ENCODE measurements around the gene SSC4D.

SSC4D gene

DNA sequence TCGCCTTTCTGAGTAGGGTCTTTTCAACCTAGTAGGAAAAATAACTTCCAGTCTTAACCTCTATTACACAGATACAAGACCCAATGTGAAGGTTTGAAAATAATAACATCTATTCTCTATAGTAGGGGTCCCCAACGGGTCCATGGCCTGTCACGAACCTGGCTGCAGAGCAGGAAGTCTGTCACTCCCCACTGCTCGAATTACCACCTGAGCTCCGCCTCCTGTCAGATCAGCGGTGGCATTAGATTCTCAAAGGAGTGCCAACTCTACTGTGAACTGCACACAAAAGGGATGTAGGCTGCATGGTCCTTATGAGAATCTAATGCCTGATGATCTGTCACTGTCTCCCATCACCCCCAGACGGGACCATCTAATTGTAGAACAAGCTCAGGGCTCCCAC is 58.1 kb downstream of the SSC4D start:
- no peak for DNase-seq

DNA sequence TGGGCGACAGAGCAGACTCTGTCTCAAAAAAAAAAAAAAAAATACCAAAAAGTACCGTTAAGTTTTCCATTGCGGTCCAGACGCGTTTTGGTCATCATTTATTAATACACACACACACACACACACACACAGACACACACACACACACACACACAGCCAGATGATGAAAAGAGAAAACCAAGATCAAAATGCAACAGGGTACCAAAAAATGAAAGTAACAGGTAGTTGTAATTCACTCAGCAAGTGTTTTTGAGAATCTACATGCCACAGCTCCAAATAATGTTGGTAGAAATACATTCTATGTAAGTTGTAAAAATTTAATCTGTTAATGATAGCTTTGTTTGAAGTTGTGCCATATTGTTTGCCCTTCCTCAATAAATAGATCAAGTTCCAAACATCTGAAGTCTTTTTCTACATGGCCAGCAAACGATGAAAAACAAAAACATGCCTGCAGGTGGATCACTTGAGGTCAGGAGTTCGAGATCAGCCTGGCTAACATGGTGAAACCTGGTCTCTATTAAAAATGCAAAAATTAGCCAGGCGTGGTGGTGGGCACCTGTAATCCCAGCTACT is 60.1 kb downstream of the SSC4D start:
- no peak for DNase-seq

DNA sequence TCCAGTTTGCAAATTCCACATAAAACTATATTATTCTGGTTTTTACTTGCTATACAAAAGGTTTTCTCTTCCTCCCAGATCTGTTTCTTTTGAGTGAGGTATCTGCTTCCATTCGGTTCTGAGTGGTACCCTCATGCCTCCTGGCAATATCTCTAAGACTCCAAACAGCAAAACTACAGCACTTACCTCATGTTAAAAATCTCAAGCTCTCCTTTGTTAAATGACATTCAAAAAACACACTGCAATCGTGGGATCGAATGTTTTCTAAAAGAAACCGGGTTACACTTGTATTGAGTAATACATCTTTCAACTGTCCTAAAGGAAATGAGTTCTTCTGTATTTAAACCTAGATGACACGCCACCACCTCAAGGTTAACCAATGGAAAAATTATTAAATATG is 61.8 kb downstream of the SSC4D start:
- DNase-seq: no peak

DNA sequence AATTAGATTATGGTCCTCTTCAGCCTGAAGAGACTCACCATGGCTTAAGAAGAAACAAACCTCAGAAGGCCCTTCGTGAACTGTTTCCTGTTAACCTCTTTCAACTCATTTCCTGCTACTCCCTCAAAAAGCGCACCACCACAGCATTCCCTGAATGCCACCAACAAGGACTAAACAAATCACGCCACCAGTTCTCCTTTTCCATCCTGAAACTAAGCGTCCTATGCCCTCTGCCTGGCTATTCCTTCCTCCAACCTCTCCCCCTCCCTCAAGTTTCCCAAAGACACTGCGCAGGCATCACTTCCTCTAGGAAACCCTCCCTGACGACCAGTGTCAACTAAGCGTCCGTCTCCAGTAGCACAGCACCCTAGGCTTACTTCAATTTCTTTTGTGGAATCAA is 62.7 kb downstream of the SSC4D start:
- DNase-seq: no peak

DNA sequence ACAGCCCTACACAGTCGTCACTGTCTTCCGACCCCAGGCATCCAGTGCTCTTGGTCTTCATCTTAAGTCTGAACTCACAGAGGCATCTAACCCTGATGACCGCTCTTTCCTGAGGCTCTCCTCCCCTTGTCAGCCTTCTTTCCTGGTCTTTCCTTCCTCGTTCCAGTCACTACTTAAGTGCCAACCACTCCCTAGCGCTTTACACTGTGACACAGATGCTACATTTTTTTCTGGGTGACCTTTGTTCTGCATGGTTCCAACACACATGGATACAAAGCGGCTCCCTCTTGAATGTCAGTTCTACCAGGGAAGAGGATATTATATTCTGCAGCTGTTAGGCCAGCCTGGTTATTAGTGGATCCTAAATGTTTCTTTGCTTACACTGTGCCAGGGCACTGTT is 63.4 kb downstream of the SSC4D start:
- no peak for DNase-seq

DNA sequence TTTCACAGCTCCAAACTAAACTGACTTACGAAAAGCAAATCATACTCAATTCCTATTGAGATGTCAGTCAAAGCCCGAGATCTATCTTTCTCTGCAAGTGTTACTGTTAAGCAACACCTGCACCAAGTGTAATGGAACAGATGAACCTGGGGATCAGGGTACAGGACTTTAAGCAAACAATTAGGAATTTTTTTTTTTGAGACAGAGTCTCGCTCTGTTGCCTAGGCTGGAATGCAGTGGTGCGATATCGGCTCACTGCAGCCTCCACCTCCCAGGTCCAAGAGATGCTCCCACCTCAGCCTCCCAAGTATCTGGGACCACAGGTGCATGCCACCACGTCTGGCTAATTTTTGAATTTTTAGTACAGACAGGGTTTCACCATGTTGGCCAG is 65.6 kb downstream of the SSC4D start:
- DNase-seq: no peak

DNA sequence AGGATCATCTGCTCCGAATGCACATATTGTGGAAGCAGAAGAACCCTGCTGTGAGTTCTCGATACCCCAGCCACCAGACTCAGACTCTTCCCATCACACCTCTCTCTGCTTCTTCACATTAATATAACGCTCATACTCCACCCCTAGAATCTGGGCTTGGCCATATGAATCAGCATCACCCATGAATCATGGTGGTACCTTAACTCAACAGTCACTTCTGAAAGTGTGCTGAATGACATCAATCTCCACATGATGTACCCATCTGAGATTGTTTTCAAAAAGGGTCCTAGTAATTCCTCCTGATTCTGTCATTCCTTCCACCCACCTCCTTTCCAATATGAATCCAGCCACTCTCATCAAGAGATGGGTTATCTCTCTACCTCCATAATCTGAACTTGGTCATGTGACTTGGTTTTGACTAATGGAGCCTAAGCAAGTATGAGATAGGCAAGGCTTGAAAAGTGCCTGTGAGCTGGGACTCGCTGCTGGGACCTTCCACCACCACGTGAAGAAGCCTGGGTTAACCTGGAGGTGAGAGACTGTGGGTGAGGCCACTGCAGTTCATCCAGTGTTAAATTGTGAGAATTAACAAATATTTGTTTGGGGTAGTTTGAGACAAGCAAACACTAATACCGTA is 66.1 kb downstream of the SSC4D start:
- no peak for DNase-seq

DNA sequence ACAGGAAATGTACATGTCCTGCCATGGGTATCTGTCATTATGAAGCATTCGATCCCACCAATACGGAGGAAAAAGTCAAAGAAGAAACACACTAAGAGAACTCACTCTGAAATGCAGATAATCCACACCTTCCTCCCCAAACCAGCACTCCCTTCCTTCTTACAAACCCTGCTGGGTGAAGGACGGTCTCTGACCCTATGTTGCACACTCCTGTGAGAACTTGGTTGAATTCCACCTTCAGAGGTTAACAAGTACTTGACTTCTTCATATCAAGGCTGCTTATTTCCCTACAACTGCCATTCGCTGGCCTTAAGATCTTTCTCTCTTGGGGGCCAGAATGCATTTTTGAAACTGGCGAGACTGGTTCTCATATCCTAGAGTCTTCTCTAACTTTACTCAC is 67.3 kb downstream of the SSC4D start:
- no peak for DNase-seq

DNA sequence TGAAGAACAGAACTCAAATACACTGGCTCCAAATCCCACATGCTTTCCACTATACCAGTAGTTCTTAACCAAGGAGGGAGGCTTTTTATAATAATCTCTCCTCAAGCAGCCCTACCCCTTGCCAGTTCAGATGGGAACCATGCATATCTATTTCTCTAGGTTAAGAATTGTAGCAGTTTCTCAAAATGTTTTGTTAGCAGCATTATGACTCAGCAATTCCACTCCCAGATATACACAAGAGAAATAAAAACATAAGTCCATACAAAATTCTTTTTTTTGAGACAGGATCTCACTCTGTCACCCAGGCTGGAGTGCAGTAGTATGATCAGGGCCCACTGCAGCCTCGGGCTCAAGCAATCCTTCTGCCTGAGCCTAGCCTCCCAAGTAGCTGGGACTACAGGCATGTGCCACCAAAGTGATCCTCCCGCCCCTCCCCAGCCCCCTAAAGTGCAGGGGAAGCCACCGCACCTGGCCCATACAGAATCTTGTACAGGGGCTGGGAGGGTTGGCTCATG is 68.8 kb downstream of the SSC4D start:
- DNase-seq: no peak

All from femur (tissue), 1 donor.